Measurements from ENCODE around the gene CITED4.

The CITED4 gene

DNA sequence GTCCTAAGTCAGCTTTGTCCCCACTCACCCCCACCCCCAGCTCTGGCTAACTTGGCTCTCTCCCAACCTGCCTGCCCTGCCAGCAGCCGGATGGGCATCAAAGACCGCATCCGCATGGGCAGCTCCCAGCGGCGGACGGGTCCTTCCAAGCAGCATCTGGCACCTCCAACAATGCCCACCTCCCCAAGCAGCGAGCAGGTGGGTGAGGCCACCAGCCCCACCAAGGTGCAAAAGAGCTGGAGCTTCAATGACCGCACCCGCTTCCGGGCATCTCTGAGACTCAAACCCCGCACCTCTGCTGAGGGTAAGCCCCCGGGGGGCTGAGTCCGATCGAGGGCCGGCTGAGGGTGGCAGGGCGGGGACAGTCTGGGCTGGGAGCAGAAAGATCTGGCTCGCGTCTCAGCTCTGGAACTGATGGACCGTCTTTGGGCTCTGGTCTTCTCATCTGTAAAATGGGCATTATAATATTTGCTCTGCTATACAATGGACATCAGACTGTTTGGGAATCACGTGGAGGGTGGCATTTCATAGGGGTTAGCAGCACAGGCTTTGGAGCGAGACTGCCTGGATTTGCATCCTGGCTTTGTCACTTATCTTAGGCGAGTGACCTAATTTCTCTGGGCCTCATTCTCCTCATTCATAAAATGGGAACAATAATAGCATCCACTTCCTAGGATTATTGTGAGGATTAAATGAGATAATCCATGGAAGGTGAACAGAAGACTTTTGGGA is 31.0 kb downstream of the CITED4 start:
- DNase-seq, result no peak

DNA sequence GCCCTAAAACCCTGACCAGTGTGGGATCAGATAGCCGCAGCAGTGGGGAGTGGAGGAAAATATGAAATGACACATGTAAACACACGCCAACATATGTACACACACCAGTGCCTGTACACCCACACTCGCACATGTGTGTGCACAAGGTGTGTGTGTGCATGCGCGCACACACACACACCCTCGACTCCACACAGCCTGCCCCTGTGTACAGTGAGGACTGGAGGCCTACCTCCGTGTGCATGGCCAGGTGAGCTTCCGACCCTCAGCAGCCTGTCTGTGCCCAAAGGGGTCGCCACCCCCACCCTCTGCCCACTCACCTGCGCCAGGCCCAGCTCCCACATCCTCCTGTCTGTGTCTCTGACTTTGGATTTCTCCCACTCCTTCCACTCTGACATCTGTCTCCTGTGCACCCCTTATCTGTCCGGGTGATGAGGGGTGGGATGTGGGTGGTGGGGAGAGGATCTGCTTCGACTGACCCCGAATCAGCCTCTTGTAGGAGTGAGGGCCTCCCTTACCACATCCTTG is 31.7 kb downstream of the CITED4 start:
- no peak for DNase-seq

- DNase-seq, result no peak
These were observed 32.4 kb downstream of the CITED4 start for GRCh38 chr1:40829631-40830245.

GRCh38 chr1:40825996-40826395 is 36.2 kb downstream of the CITED4 start:
- no peak for DNase-seq

- DNase-seq, result no peak
These were observed 36.8 kb downstream of the CITED4 start for GRCh38 chr1:40825435-40825788.

- no peak for DNase-seq
These were observed 37.4 kb downstream of the CITED4 start for GRCh38 chr1:40824591-40825434.

DNA sequence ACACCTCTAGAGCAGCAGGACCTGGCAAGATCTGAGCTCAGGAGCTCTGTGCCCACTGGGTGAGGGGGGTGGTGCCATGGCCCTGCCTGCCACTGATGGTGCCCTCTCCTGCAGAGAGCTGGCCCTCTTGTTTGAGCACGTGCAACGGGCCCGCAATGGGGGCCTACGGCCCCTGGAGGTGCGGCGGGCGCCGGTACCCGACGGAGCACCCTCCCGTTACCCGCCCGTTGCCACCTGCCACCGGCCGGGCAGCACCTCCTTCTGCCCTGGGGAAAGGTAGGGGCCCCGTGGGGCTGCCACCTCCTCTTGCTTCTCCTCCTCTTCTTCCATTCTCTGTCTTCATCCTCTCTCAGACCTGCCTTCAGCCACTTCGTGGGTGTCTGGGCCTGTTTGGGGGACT is 38.2 kb downstream of the CITED4 start:
- no peak for DNase-seq

GRCh38 chr1:40823345-40823744 is 38.8 kb downstream of the CITED4 start:
- DNase-seq, result no peak

DNA sequence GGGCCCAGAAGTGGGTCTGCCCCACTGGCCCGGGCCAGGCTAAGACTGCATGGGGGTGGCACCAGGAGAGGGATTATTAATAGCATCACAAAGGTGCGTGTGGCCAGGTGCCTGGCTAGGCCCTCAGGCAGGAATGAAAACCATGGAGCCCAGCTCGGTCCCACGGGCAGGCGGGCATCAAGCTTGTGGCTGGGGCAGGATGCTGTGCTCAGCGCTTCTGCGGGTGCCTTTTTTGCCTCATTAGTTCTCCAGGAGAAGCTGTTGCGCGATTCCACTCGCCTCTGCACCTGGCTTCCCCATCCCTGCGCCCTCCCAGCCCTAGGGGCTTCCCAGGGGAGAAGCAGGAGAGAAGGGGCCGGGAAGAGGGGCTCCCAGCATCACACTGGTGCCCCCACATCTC is 39.3 kb downstream of the CITED4 start:
- DNase-seq, result no peak

- DNase-seq, result no peak
These were observed 41.1 kb downstream of the CITED4 start for GRCh38 chr1:40820911-40821693.

GRCh38 chr1:40820251-40820797 is 41.8 kb downstream of the CITED4 start:
- no peak for DNase-seq

GRCh38 chr1:40819101-40819500 is 43.1 kb downstream of the CITED4 start:
- no peak for DNase-seq

DNA sequence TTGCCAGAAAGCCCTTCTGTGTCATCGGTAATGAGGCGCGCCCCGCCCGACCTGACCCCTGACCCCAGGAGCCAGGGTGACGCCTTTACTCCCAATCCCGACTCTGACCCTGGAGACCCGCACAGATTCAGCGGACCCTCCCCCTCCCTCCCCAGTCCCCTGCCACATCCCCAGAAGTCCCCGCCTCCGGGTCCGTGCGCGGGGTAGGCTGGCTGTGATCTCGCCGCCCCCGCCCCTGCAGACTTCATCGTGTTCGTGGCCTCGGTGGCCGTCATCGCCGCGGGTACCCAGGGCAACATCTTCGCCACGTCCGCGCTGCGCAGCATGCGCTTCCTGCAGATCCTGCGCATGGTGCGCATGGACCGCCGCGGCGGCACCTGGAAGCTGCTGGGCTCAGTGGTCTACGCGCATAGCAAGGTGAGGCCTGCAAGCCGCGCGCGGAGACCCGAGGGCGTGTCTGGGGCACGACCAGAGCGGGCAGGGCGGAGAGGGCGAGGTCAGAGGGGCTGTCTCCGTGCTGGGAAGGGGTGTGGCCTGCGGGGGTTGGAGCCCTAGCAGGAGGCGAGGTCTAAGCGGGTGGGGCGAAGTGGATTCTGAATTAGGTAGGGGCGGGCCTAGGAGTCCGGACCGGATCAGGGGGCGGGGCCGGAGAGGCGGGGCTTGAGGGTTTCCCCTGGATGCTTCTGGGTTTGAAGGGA is 43.8 kb downstream of the CITED4 start:
- no peak for DNase-seq

DNA sequence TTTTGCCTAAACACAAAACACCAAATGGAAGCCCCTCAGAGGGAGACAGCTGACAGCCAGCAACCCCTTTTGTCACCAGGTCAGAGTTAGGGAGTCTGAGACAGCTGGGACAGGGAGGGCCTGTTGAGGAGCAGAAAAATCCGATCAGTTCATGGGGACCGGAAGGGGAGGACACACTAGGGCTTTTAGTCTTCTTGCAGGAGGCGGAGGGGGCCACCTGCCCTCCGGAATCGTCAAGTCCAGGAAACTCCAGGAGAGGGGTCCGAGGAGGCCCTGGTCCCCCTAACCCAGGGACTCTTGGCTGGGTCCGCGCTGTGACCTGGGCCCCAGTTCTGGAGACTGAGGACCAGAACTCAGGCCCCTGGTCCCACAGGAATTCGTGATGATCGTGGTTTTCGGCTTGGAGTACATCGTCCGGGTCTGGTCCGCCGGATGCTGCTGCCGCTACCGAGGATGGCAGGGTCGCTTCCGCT is 44.3 kb downstream of the CITED4 start:
- no peak for DNase-seq

- no peak for DNase-seq
These were observed 46.7 kb downstream of the CITED4 start for GRCh38 chr1:40815420-40815819.

All from NCI-H446 treated with DMSO at 0.1 percent for 48 hours (cell line).